Neural progenitor cell (in vitro differentiated cells): Measurements from ENCODE around the gene CD151. TPM values are rescaled to one million over a fixed set of nuclear protein-coding genes. Genes with fewer than 3 reads are reported as not detected.

Experiments used
- DNase-seq: peaks from one replicate; pipeline ENCODE4 v3.0.0-alpha.2; 2016; ENCODE audit warnings: low spot score
- H2AFZ ChIP-seq: fragments of 200-600 bp; sonication (generic); replicated peaks from 2 replicates; pipeline ENCODE4 v1.6.1; 2016; ENCODE audit warnings: antibody characterized with exemption
- H3F3A ChIP-seq: fragments of 200-600 bp; sonication (generic); 2 replicates; pipeline ENCODE4 v1.6.1; 2016; ENCODE audit warnings: antibody characterized with exemption, low read depth
- H3K27ac ChIP-seq: fragments of 200-600 bp; sonication (generic); 2 replicates; pipeline ENCODE4 v1.5.1; 2016; ENCODE audit warnings: mild to moderate bottlenecking
- H3K27me3 ChIP-seq: fragments of 200-600 bp; sonication (generic); 2 replicates; pipeline ENCODE4 v1.6.1; 2016; ENCODE audit warnings: mild to moderate bottlenecking, moderate library complexity
- H3K36me3 ChIP-seq: fragments of 200-600 bp; sonication (generic); 2 replicates; pipeline ENCODE4 v1.5.1; 2016
- H3K4me1 ChIP-seq: fragments of 200-600 bp; sonication (generic); 2 replicates; pipeline ENCODE4 v1.6.1; 2016; ENCODE audit warnings: mixed run types
- H3K4me2 ChIP-seq: fragments of 200-600 bp; sonication (generic); 2 replicates; pipeline ENCODE4 v1.6.1; 2016
- H3K4me3 ChIP-seq: fragments of 200-600 bp; sonication (generic); 2 replicates; pipeline ENCODE4 v1.5.1; 2016
- H3K79me2 ChIP-seq: fragments of 200-600 bp; sonication (generic); 2 replicates; pipeline ENCODE4 v1.6.1; 2016; ENCODE audit warnings: low read depth
- H3K9ac ChIP-seq: fragments of 200-600 bp; sonication (generic); 2 replicates; pipeline ENCODE4 v1.6.1; 2016
- H3K9me3 ChIP-seq: fragments of 200-600 bp; sonication (generic); 2 replicates; pipeline ENCODE4 v1.5.1; 2016; ENCODE audit warnings: low read depth
- H4K20me1 ChIP-seq: fragments of 200-600 bp; sonication (generic); 2 replicates; pipeline ENCODE4 v1.6.1; 2016; ENCODE audit warnings: low read depth
- H3K27ac Mint-ChIP-seq: 3 replicates; pipeline ENCODE4 v1.8.0; 2021; ENCODE audit warnings: mixed read lengths
- H3K27me3 Mint-ChIP-seq: 2 replicates; pipeline ENCODE4 v1.8.0; 2022; ENCODE audit warnings: low read depth, mild to moderate bottlenecking, inconsistent platforms, moderate library complexity, mixed read lengths; ENCODE audit not compliant: insufficient read depth
- H3K36me3 Mint-ChIP-seq: 3 replicates; pipeline ENCODE4 v1.8.0; 2021; ENCODE audit warnings: mixed read lengths
- H3K4me1 Mint-ChIP-seq: 3 replicates; pipeline ENCODE4 v1.8.0; 2021; ENCODE audit warnings: mixed read lengths
- H3K4me3 Mint-ChIP-seq: 3 replicates; pipeline ENCODE4 v1.8.0; 2021; ENCODE audit warnings: mild to moderate bottlenecking, moderate library complexity, mixed read lengths
- H3K9me3 Mint-ChIP-seq: 3 replicates; pipeline ENCODE4 v1.8.0; 2020; ENCODE audit warnings: mixed read lengths
- CTCF ChIP-seq: fragments of 200-600 bp; sonication (generic); IDR thresholded peaks from 2 replicates; pipeline ENCODE4 v1.5.1; 2017; ENCODE audit warnings: antibody characterized with exemption, mild to moderate bottlenecking
- EZH2 ChIP-seq: fragments of 200-600 bp; sonication (generic); IDR thresholded peaks from 2 replicates; pipeline ENCODE4 v1.6.1; 2017; ENCODE audit warnings: antibody characterized with exemption, mild to moderate bottlenecking, moderate library complexity
- EZH2phosphoT487 ChIP-seq: fragments of 200-600 bp; sonication (generic); IDR thresholded peaks from 2 replicates; pipeline ENCODE4 v1.6.1; 2017; ENCODE audit warnings: antibody characterized with exemption
- total RNA-seq: library from RNA; depleted of rRNA; stranded (reverse); fragments of >200 nt; gene quantifications from 2 replicates; pipeline ENCODE4 v1.2.3, GENCODE V29; 2015; ENCODE audit warnings: low replicate concordance

The CD151 gene
- total RNA-seq, 1 donor from 2014 or later = 37.4 TPM

GRCh38 chr11:845872-846495 is 13.2 kb downstream of the CD151 start:
- Histone ChIP-seq H2AFZ (no peak overlapping the region), H3K4me2 (peak overlapping the region; percentile 97), H3K36me3 (no peaks in the 10 kb centered on the region), H4K20me1 (peaks cover 39% of the 10 kb centered on the region), H3K4me1 (peaks cover 46% of the 10 kb centered on the region), H3K27me3 (peaks cover 34% of the 10 kb centered on the region), H3K79me2 (peaks cover 13% of the 10 kb centered on the region), H3K27ac (no peak overlapping the region), H3K9ac (no peak overlapping the region), H3K4me3 (no peak overlapping the region), H3F3A (peaks cover 48% of the 10 kb centered on the region), H3K9me3 (no peaks in the 10 kb centered on the region)
- no peak for DNase-seq
- Mint-ChIP-seq H3K27me3 (peaks cover 11% of the 10 kb centered on the region), H3K4me1 (peaks cover 30% of the 10 kb centered on the region), H3K36me3 (no peaks in the 10 kb centered on the region), H3K9me3 (no peaks in the 10 kb centered on the region), H3K4me3 (no peak overlapping the region), H3K27ac (no peak overlapping the region)
- TF ChIP-seq EZH2 (no peak), CTCF (no peak), EZH2phosphoT487 (no peak)

- H3K27me3 ChIP-seq = peaks cover 38% of the 10 kb centered on the region
- peak overlapping the region; percentile 13 for H3K27ac Mint-ChIP-seq
- no peak overlapping the region for H2AFZ ChIP-seq
- H3K9me3 ChIP-seq = no peaks in the 10 kb centered on the region
- H3K9ac ChIP-seq = no peak overlapping the region
- H3K4me3 Mint-ChIP-seq = peak overlapping the region; percentile 22
- H3K36me3 Mint-ChIP-seq = no peaks in the 10 kb centered on the region
- no peaks in the 10 kb centered on the region for H3K36me3 ChIP-seq
- peaks cover 29% of the 10 kb centered on the region for H3K4me1 Mint-ChIP-seq
- peaks cover 7% of the 10 kb centered on the region for H3K79me2 ChIP-seq
- no peaks in the 10 kb centered on the region for H3K9me3 Mint-ChIP-seq
- peaks cover 11% of the 10 kb centered on the region for H3K27me3 Mint-ChIP-seq
- no peak for DNase-seq
- no peak overlapping the region for H3K4me2 ChIP-seq
- no peak overlapping the region for H3K4me3 ChIP-seq
- TF ChIP-seq EZH2 (no peak), EZH2phosphoT487 (no peak), CTCF (no peak)
- H3F3A ChIP-seq = peaks cover 46% of the 10 kb centered on the region
- H3K4me1 ChIP-seq = peaks cover 47% of the 10 kb centered on the region
- H3K27ac ChIP-seq = no peak overlapping the region
- peaks cover 39% of the 10 kb centered on the region for H4K20me1 ChIP-seq
Measured at GRCh38 chr11:846496-847098, 13.8 kb downstream of the CD151 start.

- no peaks in the 10 kb centered on the region for H3K9me3 ChIP-seq
- H3K4me2 ChIP-seq = no peak overlapping the region
- peaks cover 43% of the 10 kb centered on the region for H4K20me1 ChIP-seq
- peaks cover 38% of the 10 kb centered on the region for H3K27me3 ChIP-seq
- Mint-ChIP-seq H3K27ac (no peak overlapping the region), H3K27me3 (peaks cover 11% of the 10 kb centered on the region), H3K9me3 (no peaks in the 10 kb centered on the region), H3K4me3 (no peak overlapping the region), H3K36me3 (no peaks in the 10 kb centered on the region), H3K4me1 (peaks cover 32% of the 10 kb centered on the region)
- H3K79me2 ChIP-seq = peaks cover 9% of the 10 kb centered on the region
- H3K4me1 ChIP-seq = peaks cover 49% of the 10 kb centered on the region
- no peak overlapping the region for H3K27ac ChIP-seq
- DNase-seq = no peak
- TF ChIP-seq EZH2phosphoT487 (no peak), EZH2 (no peak)
- H3K36me3 ChIP-seq = no peaks in the 10 kb centered on the region
- H2AFZ ChIP-seq = no peak overlapping the region
- H3F3A ChIP-seq = peaks cover 46% of the 10 kb centered on the region
- no peak overlapping the region for H3K4me3 ChIP-seq
- H3K9ac ChIP-seq = no peak overlapping the region
Measured at GRCh38 chr11:847876-848275, 15.1 kb downstream of the CD151 start.

DNA sequence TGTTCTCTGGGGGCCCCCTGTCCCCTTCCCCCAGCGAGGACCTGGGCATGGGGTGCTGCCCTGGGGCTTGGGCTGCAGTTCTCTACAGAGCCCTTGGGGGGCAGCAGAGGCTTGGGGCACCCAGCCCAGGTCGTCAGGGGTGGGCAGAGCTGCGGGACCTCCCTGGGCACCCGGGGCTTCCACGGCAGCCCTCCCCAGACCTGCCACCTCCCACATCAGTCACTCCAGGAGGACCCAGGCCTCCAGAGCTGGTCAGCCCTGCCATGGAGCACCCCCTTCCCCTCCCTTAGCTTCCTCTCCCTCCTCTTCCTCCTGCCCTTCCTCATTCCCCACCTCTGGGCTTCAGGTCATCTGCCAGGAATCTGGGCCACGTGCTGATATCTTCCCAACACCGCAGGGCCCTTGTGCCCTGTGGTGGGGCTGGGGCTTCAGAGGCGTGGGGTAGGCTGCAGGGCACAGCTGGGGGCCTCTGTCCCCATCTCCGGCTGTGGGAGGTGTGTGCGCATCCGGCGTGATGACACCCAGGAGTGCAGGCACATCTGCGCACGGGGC is 15.7 kb downstream of the CD151 start:
- no peak overlapping the region for H3K4me3 ChIP-seq
- H3K27me3 ChIP-seq = peaks cover 33% of the 10 kb centered on the region
- no peak overlapping the region for H3K27ac Mint-ChIP-seq
- no peak overlapping the region for H2AFZ ChIP-seq
- no peaks in the 10 kb centered on the region for H3K9me3 Mint-ChIP-seq
- H3K36me3 ChIP-seq = no peaks in the 10 kb centered on the region
- H3K9ac ChIP-seq = no peak overlapping the region
- H3K4me2 ChIP-seq = peak overlapping the region; percentile 99
- H3K79me2 ChIP-seq = peaks cover 9% of the 10 kb centered on the region
- peaks cover 12% of the 10 kb centered on the region for H3K27me3 Mint-ChIP-seq
- DNase-seq = peak; percentile 74
- H3K27ac ChIP-seq = no peak overlapping the region
- H3K4me1 ChIP-seq = peaks cover 51% of the 10 kb centered on the region
- TF ChIP-seq CTCF = peak; percentile 75
- no peak for TF ChIP-seq EZH2
- peaks cover 48% of the 10 kb centered on the region for H4K20me1 ChIP-seq
- no peaks in the 10 kb centered on the region for H3K36me3 Mint-ChIP-seq
- no peaks in the 10 kb centered on the region for H3K9me3 ChIP-seq
- peaks cover 44% of the 10 kb centered on the region for H3F3A ChIP-seq
- H3K4me3 Mint-ChIP-seq = peak overlapping the region; percentile 74
- H3K4me1 Mint-ChIP-seq = peaks cover 30% of the 10 kb centered on the region
